K562 (cell line): ENCODE results near the gene C9. TPM values are rescaled to one million over a fixed set of nuclear protein-coding genes. Genes with fewer than 3 reads are reported as not detected.

Source experiments
- HDAC6 ChIP-seq: IDR thresholded peaks from 2 replicates; pipeline ENCODE4 v1.6.1; 2012; ENCODE audit warnings: low read depth, mild to moderate bottlenecking, control low read depth, inconsistent platforms, low read length, moderate library complexity
- LCOR ChIP-seq: sonication (generic); formaldehyde crosslinking; IDR thresholded peaks from 2 replicates; pipeline ENCODE4 v1.8.0; 2022; ENCODE audit warnings: mild to moderate bottlenecking, missing genetic modification reagents
- NBN ChIP-seq: fragments of 450-650 bp; IDR thresholded peaks from 2 replicates; pipeline ENCODE4 v1.6.1; 2016; ENCODE audit warnings: low read depth, mild to moderate bottlenecking
- SUPT5H ChIP-seq: fragments of 450-650 bp; IDR thresholded peaks from 2 replicates; pipeline ENCODE4 v1.6.1; 2016
- TAF15 ChIP-seq: fragments of 200-400 bp; formaldehyde crosslinking; IDR thresholded peaks from 2 replicates; pipeline ENCODE4 v1.6.1; 2017; ENCODE audit warnings: mild to moderate bottlenecking, low read depth, low read length, moderate library complexity
- ZFP36 ChIP-seq: fragments of 150-350 bp; IDR thresholded peaks from 2 replicates; pipeline ENCODE4 v1.6.1; 2018; ENCODE audit warnings: low read length, low read depth; ENCODE audit not compliant: partially characterized antibody
- ZNF699 ChIP-seq: fragments of 250-450 bp; sonication (Bioruptor Pico); IDR thresholded peaks from 2 replicates; pipeline ENCODE4 v1.8.0; 2021; ENCODE audit warnings: mild to moderate bottlenecking, moderate library complexity; ENCODE audit not compliant: insufficient replicate concordance
- polyA plus RNA-seq, 8 experiments: library from polyadenylated mRNA; depleted of rRNA in 4 of 8; stranded (reverse) in 5 of 8; unstranded in 3 of 8; fragments of >200 nt; fragmentation: Nextera tagmentation in 2 of 8; fragmentation: Illumina TruSeq in 1 of 8; extraction: Ambion mirVana in 2 of 8; extraction: Trizol in 1 of 8; gene quantifications; 2 replicates each; pipeline versions ENCODE4 v1.2.1 to v1.2.3, GENCODE V29; 2011 to 2014; ENCODE audit warnings: inconsistent platforms in 1 of 8, missing spikeins in 1 of 8
- total RNA-seq, 7 experiments: library from RNA; depleted of rRNA in 6 of 7; stranded (reverse); fragments of >200 nt in 6 of 7; fragmentation: Illumina TruSeq in 2 of 7; extraction: Trizol in 2 of 7; gene quantifications; 2 replicates each; pipeline versions ENCODE4 v1.2.1 to v1.2.3, GENCODE V29; 2011 to 2021; ENCODE audit warnings: low replicate concordance in 1 of 7
- TF ChIP-seq, protein P1 (sequence below): fragments of 450-650 bp; IDR thresholded peaks from 2 replicates; pipeline ENCODE4 v1.6.1; 2016; ENCODE audit warnings: mild to moderate bottlenecking, moderate library complexity
- TF ChIP-seq, protein P2 (sequence below), 2 experiments: fragments of 450-650 bp; IDR thresholded peaks; 2 replicates each; pipeline ENCODE4 v1.6.1; 2016
- TF ChIP-seq, protein P3 (sequence below): fragments of 250-450 bp; sonication (Bioruptor Pico); IDR thresholded peaks from 2 replicates; pipeline ENCODE4 v1.8.0; 2021; ENCODE audit warnings: moderate library complexity, mild to moderate bottlenecking, inconsistent platforms
- TF ChIP-seq, protein P4 (sequence below): sonication (generic); formaldehyde crosslinking; IDR thresholded peaks from 2 replicates; pipeline ENCODE4 v1.8.0; 2022; ENCODE audit warnings: mild to moderate bottlenecking, low read depth, missing genetic modification reagents

The C9 gene
- total and polyA plus RNA-seq, 9 of the 15 experiments (the other 6 are each of a cell fraction or from before 2014, with no cell fraction given): 0.08 to 0.38 TPM; not detected in 7

DNA sequence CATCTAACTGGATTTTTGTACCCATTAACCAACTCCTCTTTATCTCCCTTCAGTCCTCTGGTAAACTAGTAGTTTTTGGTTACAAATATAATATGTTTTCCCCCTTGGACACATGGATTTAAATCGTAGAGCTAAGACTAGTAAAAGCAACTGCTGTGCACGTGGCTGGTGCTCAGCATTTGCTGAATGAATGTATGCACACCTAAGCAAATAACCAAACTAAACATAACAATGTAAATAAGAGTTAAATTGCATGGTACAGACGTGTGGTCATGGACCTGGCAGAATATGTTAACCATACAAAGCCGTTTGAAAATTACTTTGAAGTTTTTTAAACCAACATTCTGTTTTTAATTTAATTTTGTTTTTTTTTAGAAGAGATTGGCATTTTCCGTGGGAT lies 79.7 kb downstream of the C9 start (continued):
- TF ChIP-seq, protein P1, sequence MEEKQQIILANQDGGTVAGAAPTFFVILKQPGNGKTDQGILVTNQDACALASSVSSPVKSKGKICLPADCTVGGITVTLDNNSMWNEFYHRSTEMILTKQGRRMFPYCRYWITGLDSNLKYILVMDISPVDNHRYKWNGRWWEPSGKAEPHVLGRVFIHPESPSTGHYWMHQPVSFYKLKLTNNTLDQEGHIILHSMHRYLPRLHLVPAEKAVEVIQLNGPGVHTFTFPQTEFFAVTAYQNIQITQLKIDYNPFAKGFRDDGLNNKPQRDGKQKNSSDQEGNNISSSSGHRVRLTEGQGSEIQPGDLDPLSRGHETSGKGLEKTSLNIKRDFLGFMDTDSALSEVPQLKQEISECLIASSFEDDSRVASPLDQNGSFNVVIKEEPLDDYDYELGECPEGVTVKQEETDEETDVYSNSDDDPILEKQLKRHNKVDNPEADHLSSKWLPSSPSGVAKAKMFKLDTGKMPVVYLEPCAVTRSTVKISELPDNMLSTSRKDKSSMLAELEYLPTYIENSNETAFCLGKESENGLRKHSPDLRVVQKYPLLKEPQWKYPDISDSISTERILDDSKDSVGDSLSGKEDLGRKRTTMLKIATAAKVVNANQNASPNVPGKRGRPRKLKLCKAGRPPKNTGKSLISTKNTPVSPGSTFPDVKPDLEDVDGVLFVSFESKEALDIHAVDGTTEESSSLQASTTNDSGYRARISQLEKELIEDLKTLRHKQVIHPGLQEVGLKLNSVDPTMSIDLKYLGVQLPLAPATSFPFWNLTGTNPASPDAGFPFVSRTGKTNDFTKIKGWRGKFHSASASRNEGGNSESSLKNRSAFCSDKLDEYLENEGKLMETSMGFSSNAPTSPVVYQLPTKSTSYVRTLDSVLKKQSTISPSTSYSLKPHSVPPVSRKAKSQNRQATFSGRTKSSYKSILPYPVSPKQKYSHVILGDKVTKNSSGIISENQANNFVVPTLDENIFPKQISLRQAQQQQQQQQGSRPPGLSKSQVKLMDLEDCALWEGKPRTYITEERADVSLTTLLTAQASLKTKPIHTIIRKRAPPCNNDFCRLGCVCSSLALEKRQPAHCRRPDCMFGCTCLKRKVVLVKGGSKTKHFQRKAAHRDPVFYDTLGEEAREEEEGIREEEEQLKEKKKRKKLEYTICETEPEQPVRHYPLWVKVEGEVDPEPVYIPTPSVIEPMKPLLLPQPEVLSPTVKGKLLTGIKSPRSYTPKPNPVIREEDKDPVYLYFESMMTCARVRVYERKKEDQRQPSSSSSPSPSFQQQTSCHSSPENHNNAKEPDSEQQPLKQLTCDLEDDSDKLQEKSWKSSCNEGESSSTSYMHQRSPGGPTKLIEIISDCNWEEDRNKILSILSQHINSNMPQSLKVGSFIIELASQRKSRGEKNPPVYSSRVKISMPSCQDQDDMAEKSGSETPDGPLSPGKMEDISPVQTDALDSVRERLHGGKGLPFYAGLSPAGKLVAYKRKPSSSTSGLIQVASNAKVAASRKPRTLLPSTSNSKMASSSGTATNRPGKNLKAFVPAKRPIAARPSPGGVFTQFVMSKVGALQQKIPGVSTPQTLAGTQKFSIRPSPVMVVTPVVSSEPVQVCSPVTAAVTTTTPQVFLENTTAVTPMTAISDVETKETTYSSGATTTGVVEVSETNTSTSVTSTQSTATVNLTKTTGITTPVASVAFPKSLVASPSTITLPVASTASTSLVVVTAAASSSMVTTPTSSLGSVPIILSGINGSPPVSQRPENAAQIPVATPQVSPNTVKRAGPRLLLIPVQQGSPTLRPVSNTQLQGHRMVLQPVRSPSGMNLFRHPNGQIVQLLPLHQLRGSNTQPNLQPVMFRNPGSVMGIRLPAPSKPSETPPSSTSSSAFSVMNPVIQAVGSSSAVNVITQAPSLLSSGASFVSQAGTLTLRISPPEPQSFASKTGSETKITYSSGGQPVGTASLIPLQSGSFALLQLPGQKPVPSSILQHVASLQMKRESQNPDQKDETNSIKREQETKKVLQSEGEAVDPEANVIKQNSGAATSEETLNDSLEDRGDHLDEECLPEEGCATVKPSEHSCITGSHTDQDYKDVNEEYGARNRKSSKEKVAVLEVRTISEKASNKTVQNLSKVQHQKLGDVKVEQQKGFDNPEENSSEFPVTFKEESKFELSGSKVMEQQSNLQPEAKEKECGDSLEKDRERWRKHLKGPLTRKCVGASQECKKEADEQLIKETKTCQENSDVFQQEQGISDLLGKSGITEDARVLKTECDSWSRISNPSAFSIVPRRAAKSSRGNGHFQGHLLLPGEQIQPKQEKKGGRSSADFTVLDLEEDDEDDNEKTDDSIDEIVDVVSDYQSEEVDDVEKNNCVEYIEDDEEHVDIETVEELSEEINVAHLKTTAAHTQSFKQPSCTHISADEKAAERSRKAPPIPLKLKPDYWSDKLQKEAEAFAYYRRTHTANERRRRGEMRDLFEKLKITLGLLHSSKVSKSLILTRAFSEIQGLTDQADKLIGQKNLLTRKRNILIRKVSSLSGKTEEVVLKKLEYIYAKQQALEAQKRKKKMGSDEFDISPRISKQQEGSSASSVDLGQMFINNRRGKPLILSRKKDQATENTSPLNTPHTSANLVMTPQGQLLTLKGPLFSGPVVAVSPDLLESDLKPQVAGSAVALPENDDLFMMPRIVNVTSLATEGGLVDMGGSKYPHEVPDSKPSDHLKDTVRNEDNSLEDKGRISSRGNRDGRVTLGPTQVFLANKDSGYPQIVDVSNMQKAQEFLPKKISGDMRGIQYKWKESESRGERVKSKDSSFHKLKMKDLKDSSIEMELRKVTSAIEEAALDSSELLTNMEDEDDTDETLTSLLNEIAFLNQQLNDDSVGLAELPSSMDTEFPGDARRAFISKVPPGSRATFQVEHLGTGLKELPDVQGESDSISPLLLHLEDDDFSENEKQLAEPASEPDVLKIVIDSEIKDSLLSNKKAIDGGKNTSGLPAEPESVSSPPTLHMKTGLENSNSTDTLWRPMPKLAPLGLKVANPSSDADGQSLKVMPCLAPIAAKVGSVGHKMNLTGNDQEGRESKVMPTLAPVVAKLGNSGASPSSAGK: no peak
- TF ChIP-seq, protein P2, sequence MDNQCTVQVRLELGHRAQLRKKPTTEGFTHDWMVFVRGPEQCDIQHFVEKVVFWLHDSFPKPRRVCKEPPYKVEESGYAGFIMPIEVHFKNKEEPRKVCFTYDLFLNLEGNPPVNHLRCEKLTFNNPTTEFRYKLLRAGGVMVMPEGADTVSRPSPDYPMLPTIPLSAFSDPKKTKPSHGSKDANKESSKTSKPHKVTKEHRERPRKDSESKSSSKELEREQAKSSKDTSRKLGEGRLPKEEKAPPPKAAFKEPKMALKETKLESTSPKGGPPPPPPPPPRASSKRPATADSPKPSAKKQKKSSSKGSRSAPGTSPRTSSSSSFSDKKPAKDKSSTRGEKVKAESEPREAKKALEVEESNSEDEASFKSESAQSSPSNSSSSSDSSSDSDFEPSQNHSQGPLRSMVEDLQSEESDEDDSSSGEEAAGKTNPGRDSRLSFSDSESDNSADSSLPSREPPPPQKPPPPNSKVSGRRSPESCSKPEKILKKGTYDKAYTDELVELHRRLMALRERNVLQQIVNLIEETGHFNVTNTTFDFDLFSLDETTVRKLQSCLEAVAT (IDR thresholded peaks at IDR 0.05): no peak
- TF ChIP-seq, protein P3, sequence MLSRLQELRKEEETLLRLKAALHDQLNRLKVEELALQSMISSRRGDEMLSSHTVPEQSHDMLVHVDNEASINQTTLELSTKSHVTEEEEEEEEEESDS (CRISPR knock-in tag): no peak
- TF ChIP-seq, protein P4, sequence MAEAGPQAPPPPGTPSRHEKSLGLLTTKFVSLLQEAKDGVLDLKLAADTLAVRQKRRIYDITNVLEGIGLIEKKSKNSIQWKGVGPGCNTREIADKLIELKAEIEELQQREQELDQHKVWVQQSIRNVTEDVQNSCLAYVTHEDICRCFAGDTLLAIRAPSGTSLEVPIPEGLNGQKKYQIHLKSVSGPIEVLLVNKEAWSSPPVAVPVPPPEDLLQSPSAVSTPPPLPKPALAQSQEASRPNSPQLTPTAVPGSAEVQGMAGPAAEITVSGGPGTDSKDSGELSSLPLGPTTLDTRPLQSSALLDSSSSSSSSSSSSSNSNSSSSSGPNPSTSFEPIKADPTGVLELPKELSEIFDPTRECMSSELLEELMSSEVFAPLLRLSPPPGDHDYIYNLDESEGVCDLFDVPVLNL (CRISPR knock-in tag): no peak
- TF ChIP-seq HDAC6 (no peak), LCOR (CRISPR knock-in tag) (no peak), NBN (no peak), SUPT5H (no peak), TAF15 (no peak), ZNF699 (CRISPR knock-in tag) (no peak), ZFP36 (no peak)
